Gastroesophageal sphincter (tissue), 4 donors: ENCODE results near the gene COL12A1. TPM values are rescaled to one million over a fixed set of nuclear protein-coding genes. Genes with fewer than 3 reads are reported as not detected.
A peak's percentile ranks its signal among the peaks of the same experiment; 100 is the strongest.

Experiments used
- ATAC-seq: fragments of 150-250 bp; one replicate; pipeline ENCODE4 v1.9.1; 2016; ENCODE audit warnings: mild to moderate bottlenecking, moderate library complexity
- H3K27ac ChIP-seq, 4 donors: fragments of 200-600 bp; sonication (generic) in 3 of 4; 1 replicate in 3 of 4; 2 replicates in 1 of 4; pipeline ENCODE4 v1.5.1; 2016 to 2019
- H3K27me3 ChIP-seq: fragments of 200-600 bp; sonication (generic); one replicate; pipeline ENCODE4 v1.5.1; 2019
- H3K36me3 ChIP-seq, 2 donors: fragments of 200-600 bp; sonication (generic); one replicate each; pipeline ENCODE4 v1.5.1; 2019; ENCODE audit warnings: control low read depth in 1 of 2
- H3K4me1 ChIP-seq, 3 donors: fragments of 200-600 bp; sonication (generic); 1 replicate in 2 of 3; 2 replicates in 1 of 3; pipeline ENCODE4 v1.5.1; 2016 to 2019; ENCODE audit warnings: control low read depth in 2 of 3
- H3K4me3 ChIP-seq, 2 donors: fragments of 200-600 bp; sonication (generic); one replicate each; pipeline ENCODE4 v1.5.1; 2019; ENCODE audit warnings: mild to moderate bottlenecking in 1 of 2, moderate library complexity in 1 of 2
- H3K9me3 ChIP-seq, 3 donors: fragments of 200-600 bp; sonication (generic); one replicate each; pipeline ENCODE4 v1.5.1; 2017 to 2019; ENCODE audit warnings: control low read depth in 2 of 3
- CTCF ChIP-seq, 4 experiments: fragments of 200-600 bp in 2 of 4; fragments of 450-650 bp in 2 of 4; sonication (generic) in 1 of 4; IDR thresholded peaks; one replicate each; pipeline ENCODE4 v1.5.1; 2017 to 2019; ENCODE audit warnings: antibody characterized with exemption in 4 of 4, mild to moderate bottlenecking in 2 of 4, moderate library complexity in 2 of 4
- EP300 ChIP-seq: sonication (generic); formaldehyde crosslinking; IDR thresholded peaks from one replicate; pipeline ENCODE4 v1.6.1; 2017; ENCODE audit warnings: antibody characterized with exemption, mild to moderate bottlenecking
- POLR2A ChIP-seq, 2 donors: fragments of 450-650 bp; IDR thresholded peaks; one replicate each; pipeline ENCODE4 v1.6.1; 2017; ENCODE audit warnings: antibody characterized with exemption in 2 of 2, mild to moderate bottlenecking in 2 of 2, moderate library complexity in 1 of 2
- POLR2AphosphoS5 ChIP-seq: sonication (generic); formaldehyde crosslinking; IDR thresholded peaks from one replicate; pipeline ENCODE4 v1.6.1; 2017; ENCODE audit warnings: antibody characterized with exemption
- WGBS, 2 donors: methylation state at CpG; one replicate each; pipeline ENCODE4 v1.1.5; 2018; ENCODE audit warnings: low coverage in 1 of 2; 5-methylcytosine and 5-hydroxymethylcytosine counted together
- total RNA-seq, 4 donors: library from RNA; depleted of rRNA; stranded (reverse); fragments of >200 nt; gene quantifications; one replicate each; pipeline ENCODE4 v1.1.0, GENCODE V29; 2016

The COL12A1 gene
- total RNA-seq, 4 donors from 2014 or later = 101 to 560 (median 237) TPM

DNA sequence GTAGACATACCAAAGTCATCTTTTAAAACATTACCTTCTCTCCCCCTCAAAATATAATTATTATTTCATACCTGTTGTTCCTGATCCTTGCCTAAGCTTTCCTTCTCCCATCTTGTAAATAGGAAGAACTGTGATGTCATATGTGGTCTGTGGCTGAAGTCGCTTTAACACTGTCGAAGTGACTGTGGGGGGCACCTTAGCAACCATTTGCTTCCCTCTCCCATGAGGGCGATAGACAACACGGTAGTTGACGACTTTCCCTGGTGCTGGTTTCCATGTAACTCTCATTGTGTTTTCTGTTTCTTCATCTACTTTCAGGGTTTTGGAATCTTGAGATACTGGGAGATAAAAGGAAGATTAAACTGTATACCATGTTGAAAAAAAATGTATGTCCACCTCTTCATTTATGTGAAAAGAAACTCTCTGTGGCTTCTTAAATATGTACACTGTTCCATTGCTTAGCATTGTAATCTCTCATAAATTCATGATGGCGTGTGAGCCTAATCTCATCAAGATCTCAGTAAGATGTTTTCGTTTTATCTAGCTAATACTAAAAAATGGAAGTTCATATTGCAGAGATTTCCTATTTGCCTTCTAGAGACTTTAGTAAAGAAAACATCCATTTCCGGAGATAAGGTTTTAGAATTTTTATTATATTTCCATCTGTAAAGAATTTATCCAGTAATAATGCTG lies 49.5 kb downstream of the COL12A1 start:
- Histone ChIP-seq H3K27ac (no peak overlapping the region), H3K9me3 (no peaks in the 10 kb centered on the region), H3K4me3 (no peak overlapping the region), H3K36me3 (peaks cover 0 to 28% of the 10 kb centered on the region in 2 donors), H3K27me3 (no peaks in the 10 kb centered on the region), H3K4me1 (peaks cover 0 to 11% (median 0%) of the 10 kb centered on the region in 3 donors)
- TF ChIP-seq POLR2A (IDR thresholded peaks at IDR 0.05) (no peak), CTCF (IDR thresholded peaks at IDR 0.05) (no peak), POLR2AphosphoS5 (no peak), EP300 (no peak)
- 84 to 86% methylated on average over 7 to 8 of the region's 8 CpGs for WGBS, 2 donors
- ATAC-seq = no peak

DNA sequence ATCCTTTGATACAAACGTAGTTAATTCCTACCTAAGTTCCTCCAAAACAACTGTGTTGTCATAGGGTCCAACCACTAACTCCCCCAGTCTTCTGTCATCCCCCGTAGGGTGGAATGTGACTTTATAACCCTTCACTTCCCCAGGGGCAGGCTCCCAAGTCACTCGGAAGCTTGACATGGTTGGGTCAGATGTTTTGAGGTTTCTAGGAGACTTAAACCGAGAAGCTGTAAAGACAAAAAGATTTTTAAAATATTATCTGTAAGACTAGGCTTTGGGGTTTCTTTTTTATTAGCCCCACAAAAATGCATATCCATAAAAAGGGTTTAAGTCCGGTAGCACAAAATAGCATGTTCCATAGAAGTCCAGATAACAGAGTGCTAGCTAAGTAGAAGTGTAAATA lies 50.2 kb downstream of the COL12A1 start:
- Histone ChIP-seq H3K36me3 (peaks cover 0 to 35% of the 10 kb centered on the region in 2 donors), H3K9me3 (no peaks in the 10 kb centered on the region), H3K27ac (peak overlapping the region in 1 of 4 donors; percentile 15), H3K27me3 (no peaks in the 10 kb centered on the region), H3K4me1 (peaks cover 0 to 18% (median 0%) of the 10 kb centered on the region in 3 donors), H3K4me3 (no peak overlapping the region)
- 42 to 64% methylated on average over 4 to 5 of the region's 5 CpGs for WGBS, 2 donors
- no peak for ATAC-seq
- TF ChIP-seq CTCF (IDR thresholded peaks at IDR 0.05) (no peak), POLR2AphosphoS5 (no peak), EP300 (no peak), POLR2A (IDR thresholded peaks at IDR 0.05) (no peak)

- Histone ChIP-seq H3K27ac (peak overlapping the region in 1 of 4 donors; percentile 15), H3K27me3 (no peaks in the 10 kb centered on the region), H3K9me3 (no peaks in the 10 kb centered on the region), H3K4me1 (peaks cover 0 to 19% (median 0%) of the 10 kb centered on the region in 3 donors), H3K4me3 (no peak overlapping the region), H3K36me3 (peaks cover 0 to 35% of the 10 kb centered on the region in 2 donors)
- ATAC-seq = no peak
- WGBS, 2 donors = 88% methylated on average over 1 of the region's 1 CpG
- TF ChIP-seq EP300 (no peak), POLR2A (IDR thresholded peaks at IDR 0.05) (no peak), CTCF (IDR thresholded peaks at IDR 0.05) (no peak), POLR2AphosphoS5 (no peak)
These were observed 50.9 kb downstream of the COL12A1 start for GRCh38 chr6:75154973-75155372.

GRCh38 chr6:75150685-75151412 lies 55.0 kb downstream of the COL12A1 start:
- 52 to 55% methylated on average over 6 of the region's 6 CpGs for WGBS, 2 donors

More at GRCh38 chr6:75150685-75151412, 55.0 kb downstream of the COL12A1 start:
- Histone ChIP-seq H3K36me3 (peaks cover 3 to 56% of the 10 kb centered on the region in 2 donors), H3K4me3 (no peak overlapping the region), H3K27ac (peak overlapping the region in 1 of 4 donors; percentile 11), H3K9me3 (no peaks in the 10 kb centered on the region), H3K4me1 (peaks cover 0 to 32% (median 0%) of the 10 kb centered on the region in 3 donors), H3K27me3 (no peaks in the 10 kb centered on the region)
- TF ChIP-seq POLR2A (IDR thresholded peaks at IDR 0.05) = no peak
- TF ChIP-seq CTCF (IDR thresholded peaks at IDR 0.05) = no peak
- no peak for TF ChIP-seq POLR2AphosphoS5
- TF ChIP-seq EP300 = no peak
- no peak for ATAC-seq
